ENCODE measurements around the gene PIK3CD.
A peak's percentile ranks its signal among the peaks of the same experiment; 100 is the strongest.
"Not testable (repeated sequence)": the region's sequence is repeated elsewhere in the genome, so short reads cannot be mapped to it uniquely, and the experiment has no call there.

Gene PIK3CD

DNA sequence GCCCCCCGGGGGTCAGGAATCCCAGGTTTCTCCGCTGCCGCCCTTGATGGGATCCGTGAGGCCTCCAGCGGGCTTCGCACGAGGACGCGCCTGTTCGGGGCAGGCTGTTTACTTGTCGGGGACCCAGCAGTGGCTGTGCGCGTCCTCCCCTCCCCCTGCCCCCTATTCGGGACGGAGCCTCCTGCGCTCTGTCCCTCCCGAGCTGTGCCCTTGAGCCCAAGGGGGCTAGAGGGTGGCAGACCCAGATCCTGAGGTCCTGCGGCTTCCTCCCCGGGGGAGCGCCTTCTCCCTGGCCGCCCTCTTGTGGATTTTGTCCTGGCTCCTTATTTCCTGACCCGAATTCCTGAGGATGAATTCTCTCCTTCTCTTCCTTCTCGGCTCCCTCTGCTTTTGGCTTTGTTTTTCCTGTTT, 38.4 kb downstream of the PIK3CD start:
- no peak for DNase-seq (ENCODE audit: low spot score)

DNA sequence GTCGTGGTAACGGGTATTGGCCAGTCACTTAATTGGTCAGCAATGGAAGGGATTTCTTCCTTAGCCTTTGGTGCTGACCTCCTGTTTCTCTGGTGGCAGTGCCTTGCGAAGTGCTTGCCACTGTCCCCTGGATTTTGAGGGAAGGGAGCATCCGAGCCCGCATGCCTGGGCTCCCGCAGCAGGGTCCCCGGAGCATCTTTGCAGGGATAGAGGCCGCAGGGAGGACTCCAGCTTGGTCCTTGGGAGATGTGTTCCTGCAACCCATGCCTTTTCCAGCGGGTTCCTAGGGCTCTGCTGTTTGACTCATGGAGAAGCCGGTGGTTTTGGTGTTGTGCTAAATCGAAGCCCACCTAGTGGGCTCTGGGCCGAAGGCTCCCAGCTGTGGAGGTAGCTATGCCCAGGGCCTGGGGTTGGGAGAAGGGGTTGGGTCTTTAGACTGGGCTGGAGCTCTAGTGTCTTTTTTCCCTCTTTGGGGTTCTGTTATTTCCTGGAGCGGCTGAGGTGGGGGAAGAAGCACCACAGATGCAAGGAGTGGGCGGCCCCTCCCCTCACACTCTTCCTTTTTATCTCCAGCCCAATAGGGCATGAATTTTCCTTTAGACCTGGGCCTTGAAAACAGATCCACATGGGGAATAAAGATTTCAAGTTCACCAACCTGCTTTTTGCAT, 39.0 kb downstream of the PIK3CD start:
- DNase-seq (ENCODE audit: low spot score) = no peak

DNA sequence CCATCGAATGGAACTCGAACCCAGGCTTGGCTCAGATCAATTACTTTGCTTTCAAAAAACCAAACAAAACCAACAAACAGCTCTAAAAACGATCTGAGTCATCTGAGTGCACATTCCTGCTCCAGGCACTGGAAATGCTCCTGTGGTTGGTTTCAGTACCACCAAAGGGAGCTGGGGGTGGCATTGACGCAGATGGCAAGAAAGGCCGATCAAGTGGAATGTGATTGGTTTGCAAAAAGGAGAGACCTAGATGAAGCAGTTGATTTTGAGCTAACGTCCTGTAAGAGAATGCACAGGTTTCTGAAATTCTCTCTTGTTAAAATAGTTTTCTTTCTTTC, 39.5 kb downstream of the PIK3CD start:
- no peak for DNase-seq (ENCODE audit: low spot score)

DNA sequence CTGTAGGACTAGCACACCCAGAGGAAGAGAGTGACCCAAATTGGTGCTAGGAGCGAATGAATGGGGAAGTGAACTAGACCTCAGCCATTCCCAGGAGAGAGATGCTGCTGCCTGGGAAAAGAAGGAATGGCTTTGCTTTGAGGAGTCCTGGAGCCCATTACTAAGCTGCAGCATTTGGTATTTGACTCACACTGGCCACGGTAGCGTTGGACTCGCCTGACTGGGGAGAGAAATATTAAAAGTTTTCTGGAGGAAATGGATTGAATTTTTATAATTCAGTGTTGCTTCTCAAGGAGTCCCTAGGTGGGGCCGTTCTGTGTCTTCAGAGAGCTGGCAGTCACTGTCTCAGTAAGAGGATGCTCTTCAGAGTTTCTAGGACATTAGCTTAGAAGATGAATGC, 40.2 kb downstream of the PIK3CD start:
- DNase-seq (ENCODE audit: low spot score) = no peak

GRCh38 chr1:9696793-9697192, 45.3 kb downstream of the PIK3CD start:
- no peak for DNase-seq (ENCODE audit: low spot score)

- no peak for DNase-seq (ENCODE audit: low spot score)
Measured at GRCh38 chr1:9699361-9699760, 47.8 kb downstream of the PIK3CD start.

- DNase-seq (ENCODE audit: low spot score) = no peak
Measured at GRCh38 chr1:9700340-9700739, 48.8 kb downstream of the PIK3CD start.

GRCh38 chr1:9701665-9702064, 50.1 kb downstream of the PIK3CD start:
- DNase-seq (ENCODE audit: low spot score) = no peak

DNA sequence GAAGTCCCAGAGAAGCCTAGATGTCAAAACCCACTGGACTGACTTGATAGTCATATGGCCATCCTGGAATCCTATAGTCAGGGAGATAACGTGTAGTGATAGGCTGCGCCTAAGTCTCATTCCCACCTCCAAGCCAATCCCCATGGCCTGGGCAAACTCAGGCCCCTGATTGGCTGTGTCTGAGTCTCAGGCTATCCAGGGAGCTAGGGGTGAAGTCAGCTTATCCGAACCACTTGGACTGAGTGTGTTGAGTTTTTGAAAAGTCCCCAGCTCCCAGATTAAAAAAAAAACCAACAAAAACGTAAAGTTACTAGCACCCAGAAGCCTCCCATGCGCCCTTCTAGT, 51.6 kb downstream of the PIK3CD start:
- no peak for DNase-seq (ENCODE audit: low spot score)

- DNase-seq (ENCODE audit: low spot score) = no peak
Measured at GRCh38 chr1:9703681-9704080, 52.1 kb downstream of the PIK3CD start.

- DNase-seq (ENCODE audit: low spot score) = no peak
Measured at GRCh38 chr1:9705337-9706093, 54.0 kb downstream of the PIK3CD start.

DNA sequence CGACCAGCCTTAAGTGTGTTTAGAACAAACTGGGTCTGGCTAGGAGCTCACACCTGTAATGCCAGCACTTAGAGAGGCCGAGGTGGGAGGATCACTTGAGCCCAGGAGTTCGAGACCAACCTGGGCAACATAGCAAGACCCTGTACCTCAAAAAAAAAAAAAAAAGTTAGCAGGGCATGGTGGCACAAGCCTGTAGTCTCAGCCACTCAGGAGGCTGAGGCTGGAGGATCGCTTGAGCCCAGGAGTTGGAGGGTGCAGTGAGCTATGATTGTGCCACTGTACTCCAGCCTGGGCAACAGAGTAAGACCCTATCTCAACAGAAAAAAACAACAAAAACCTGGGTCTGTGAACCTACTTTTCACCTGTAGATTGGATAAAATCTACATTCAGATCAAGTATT, 54.6 kb downstream of the PIK3CD start:
- no peak for DNase-seq (ENCODE audit: low spot score)

DNA sequence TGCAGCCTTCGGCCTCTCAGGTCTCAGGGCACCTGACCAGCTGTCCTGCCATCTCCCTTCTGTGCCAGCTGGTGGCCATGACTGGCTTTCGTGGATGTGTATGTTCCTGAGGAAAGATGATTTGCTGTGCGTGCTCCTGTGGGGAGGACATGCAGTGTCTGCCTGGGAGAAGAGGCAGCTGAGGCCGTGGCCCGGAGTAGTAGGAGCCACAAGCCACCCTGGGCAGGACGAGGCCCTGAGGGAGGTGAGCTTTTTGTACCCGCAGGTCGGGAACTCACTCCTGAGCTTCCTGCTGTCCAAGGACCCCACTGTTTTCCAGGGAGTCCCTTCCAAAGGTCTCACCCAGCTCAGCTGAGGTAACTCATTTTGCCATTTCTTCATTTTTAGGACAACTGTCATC, 58.5 kb downstream of the PIK3CD start:
- no peak for DNase-seq (ENCODE audit: low spot score)

GRCh38 chr1:9711466-9712020, 60.0 kb downstream of the PIK3CD start:
- DNase-seq (ENCODE audit: low spot score) = no peak

GRCh38 chr1:9712767-9713166, 61.2 kb downstream of the PIK3CD start:
- not testable (repeated sequence) for DNase-seq (ENCODE audit: low spot score)

DNA sequence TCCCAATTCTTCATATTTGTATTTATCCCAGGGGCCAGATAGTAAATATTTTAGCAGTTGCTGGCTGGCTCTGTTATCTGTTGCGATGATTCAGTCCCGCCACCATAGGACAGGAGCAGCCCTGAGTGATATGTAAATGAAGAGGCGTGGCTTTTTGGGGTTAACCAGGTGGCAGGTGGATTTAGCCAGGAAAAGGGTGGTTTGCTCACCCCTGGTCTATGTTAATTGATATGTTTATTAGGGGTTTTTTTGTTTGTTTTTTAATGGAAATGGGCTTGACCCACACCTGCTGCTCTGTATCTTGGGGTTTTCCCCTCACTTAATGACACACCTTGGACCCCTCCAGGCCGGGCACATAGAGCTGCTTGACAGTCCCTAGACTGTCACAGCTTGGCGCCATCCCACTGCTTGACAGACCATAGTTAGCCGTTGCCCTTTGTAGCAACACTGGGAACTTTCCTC, 62.8 kb downstream of the PIK3CD start:
- peak; percentile 67 for DNase-seq (ENCODE audit: low spot score)

DNA sequence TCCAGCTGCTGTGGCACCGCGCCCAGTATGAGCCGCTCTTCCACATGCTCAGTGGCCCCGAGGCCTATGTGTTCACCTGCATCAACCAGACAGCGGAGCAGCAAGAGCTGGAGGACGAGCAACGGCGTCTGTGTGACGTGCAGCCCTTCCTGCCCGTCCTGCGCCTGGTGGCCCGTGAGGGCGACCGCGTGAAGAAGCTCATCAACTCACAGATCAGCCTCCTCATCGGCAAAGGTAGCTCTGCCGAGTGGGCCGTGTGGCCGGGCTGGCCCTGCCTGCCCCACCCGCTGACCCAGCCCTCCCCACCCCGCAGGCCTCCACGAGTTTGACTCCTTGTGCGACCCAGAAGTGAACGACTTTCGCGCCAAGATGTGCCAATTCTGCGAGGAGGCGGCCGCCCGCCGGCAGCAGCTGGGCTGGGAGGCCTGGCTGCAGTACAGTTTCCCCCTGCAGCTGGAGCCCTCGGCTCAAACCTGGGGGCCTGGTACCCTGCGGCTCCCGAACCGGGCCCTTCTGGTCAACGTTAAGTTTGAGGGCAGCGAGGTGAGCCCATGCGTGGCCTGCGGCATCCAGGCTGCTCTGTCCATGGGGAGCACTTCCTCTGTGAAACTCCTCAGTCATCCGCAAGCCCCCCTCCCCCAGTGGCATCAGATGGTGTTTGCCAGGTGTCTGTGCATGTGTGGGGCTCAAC, 64.2 kb downstream of the PIK3CD start:
- DNase-seq (ENCODE audit: low spot score) = no peak

- DNase-seq (ENCODE audit: low spot score) = no peak
Measured at GRCh38 chr1:9716404-9717192, 65.1 kb downstream of the PIK3CD start.

DNA sequence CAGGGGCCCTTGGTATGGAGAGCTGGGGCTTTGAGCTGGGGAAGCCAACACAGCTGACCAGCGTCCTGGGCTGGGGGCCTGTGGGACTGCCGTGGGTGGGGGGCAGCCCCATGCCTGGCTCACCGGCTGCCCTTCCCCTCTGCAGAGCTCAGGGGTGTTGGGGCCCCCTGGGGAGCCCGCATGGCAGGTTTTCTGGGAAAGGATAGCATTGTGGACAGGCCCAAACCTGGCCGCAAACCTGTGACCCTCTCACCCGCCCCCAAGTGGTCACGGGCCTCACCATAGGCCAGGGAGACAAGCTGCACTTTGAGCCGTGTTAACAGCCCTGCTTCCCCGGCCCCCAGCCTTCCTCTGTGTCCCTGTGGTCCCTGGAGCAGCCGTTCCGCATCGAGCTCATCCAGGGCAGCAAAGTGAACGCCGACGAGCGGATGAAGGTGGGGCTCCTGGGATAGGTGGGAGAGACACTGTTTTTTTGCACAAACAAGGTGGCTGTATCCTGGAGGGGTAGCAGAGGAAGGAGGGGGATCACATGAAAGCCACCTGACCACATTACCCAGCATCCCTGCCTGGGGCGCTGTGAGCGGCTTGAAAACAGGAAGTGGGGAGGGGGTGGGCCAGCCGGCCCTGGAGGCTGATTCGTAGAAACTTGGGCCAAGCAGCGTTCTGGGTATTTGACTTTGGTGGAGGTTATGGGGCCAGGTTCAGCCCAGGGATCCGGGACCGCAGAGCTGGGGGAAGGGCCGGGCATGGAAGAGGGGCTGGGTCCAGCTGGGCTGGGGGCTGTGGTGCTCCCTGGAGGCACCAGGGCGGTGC, 65.9 kb downstream of the PIK3CD start:
- DNase-seq (ENCODE audit: low spot score) = peak; percentile 87

DNA sequence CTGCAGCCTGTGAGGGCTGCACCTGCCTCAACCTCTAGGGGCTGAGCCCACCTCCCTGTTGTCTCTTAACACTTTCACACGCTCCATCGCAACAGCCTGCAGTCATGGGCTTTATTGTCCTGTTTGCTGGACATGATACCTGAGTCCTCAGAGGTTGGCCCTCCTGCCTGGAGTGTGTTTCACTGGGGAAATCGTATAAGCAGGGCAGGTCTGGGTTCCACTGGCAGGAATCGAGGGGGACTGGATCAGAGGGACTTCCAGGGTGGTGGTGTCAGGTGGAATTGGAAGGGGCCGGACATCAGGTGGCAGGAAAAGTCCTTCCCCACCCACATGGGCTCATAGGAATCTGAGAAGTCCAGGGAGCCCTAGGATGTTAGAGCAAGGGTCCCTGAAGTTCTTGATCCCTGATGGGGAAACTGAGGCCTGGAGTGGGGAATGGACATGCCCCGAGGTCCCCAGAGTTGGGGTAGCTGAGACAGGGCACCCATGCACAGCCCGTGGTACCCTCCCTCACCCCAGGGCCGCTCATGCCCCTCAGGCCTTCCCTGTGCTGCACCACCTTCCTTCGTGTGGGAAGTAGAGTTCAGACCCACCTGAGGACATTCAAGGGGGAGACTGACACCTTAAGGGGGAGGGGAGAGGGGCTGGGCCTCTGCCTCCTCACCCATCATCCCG, 66.6 kb downstream of the PIK3CD start:
- DNase-seq (ENCODE audit: low spot score) = no peak
